GM13976 (cell line): ENCODE results near the gene TPRG1L.
"Not testable (repeated sequence)": the region's sequence is repeated elsewhere in the genome, so short reads cannot be mapped to it uniquely, and the experiment has no call there.

Source experiments
- DNase-seq: peaks from one replicate; pipeline ENCODE4 v3.0.0; 2012; ENCODE audit warnings: low spot score
- CTCF ChIP-seq: IDR thresholded peaks from 2 replicates; pipeline ENCODE4 v1.5.1; 2012; ENCODE audit warnings: borderline replicate concordance, mild to moderate bottlenecking; ENCODE audit not compliant: insufficient read depth; ENCODE audit errors: extremely low read depth, missing control alignments, control extremely low read depth
- in situ Hi-C: fragments of 300-500 bp; cut with MboI; formaldehyde crosslinking; loops from one replicate; pipeline ENCODE4 v1.12.0; 2022; ENCODE audit warnings: low sequenced_read_pairs, mixed read lengths, inconsistent platforms; ENCODE audit not compliant: unreplicated experiment

TPRG1L gene

GRCh38 chr1:3621151-3621671, 3.6 kb upstream of the TPRG1L start:
- DNase-seq, in situ Hi-C loops: not testable (repeated sequence)
- peak; percentile 34 for TF ChIP-seq CTCF

GRCh38 chr1:3622102-3622501, 2.7 kb upstream of the TPRG1L start:
- in situ Hi-C loops, DNase-seq: not testable (repeated sequence)

- TF ChIP-seq CTCF: no peak
- no peak for DNase-seq
- in situ Hi-C loops: no loop called here
Measured at GRCh38 chr1:3623441-3624199, 1.2 kb upstream of the TPRG1L start.

GRCh38 chr1:3625151-3625907, 514 bp downstream of the TPRG1L start:
- no peak for TF ChIP-seq CTCF
- in situ Hi-C loops: no loop called here

GRCh38 chr1:3626025-3626424, 1.2 kb downstream of the TPRG1L start:
- in situ Hi-C loops: no loop called here
- no peak for DNase-seq
- no peak for TF ChIP-seq CTCF

More at GRCh38 chr1:3625151-3625907, 514 bp downstream of the TPRG1L start:
- no peak for DNase-seq

- in situ Hi-C loops: no loop called here
- no peak for TF ChIP-seq CTCF
- DNase-seq: no peak
Measured at GRCh38 chr1:3627515-3628253, 2.9 kb downstream of the TPRG1L start.
